Panc1 (cell line): ENCODE data around the gene CSMD2. TPM values are rescaled to one million over a fixed set of nuclear protein-coding genes. Genes with fewer than 3 reads are reported as not detected.

Source experiments
- ATAC-seq: fragments of 200-7000 bp; cut with Tn5 transposase; 2 replicates; pipeline ENCODE4 v1.9.1; 2020; ENCODE audit warnings: mild to moderate bottlenecking, moderate library complexity
- BruUV-seq: library from RNA; stranded (reverse); fragments of 400-500 nt; replicated peaks from 2 replicates; lab custom pipeline; 2021; lab: Mats Ljungman, UMichigan
- CTCF ChIA-PET: fragments of 300-600 bp; sonication (Branson Sonifier 250); formaldehyde crosslinking; loops from one replicate; lab custom pipeline; 2022; ENCODE audit warnings: antibody characterized with exemption; lab: Charles Lee
- POLR2A ChIA-PET: fragments of 300-600 bp; sonication (Branson Sonifier 250); formaldehyde crosslinking; loops from one replicate; lab custom pipeline; 2022; ENCODE audit warnings: antibody characterized with exemption; lab: Charles Lee
- DNase-seq: peaks from one replicate; pipeline ENCODE4 v3.0.0-alpha.2; 2010; ENCODE audit warnings: low read depth, low spot score
- H3K27ac ChIP-seq: 2 replicates; pipeline ENCODE4 v1.5.1; 2011; ENCODE audit warnings: mild to moderate bottlenecking, low read length, inconsistent platforms
- H3K27me3 ChIP-seq: fragments of 200-500 bp; sonication (Bioruptor generic); 2 replicates; pipeline ENCODE4 v1.6.0; 2014; ENCODE audit warnings: low read length, inconsistent platforms; ENCODE audit not compliant: control insufficient read depth, insufficient read depth
- H3K36me3 ChIP-seq: fragments of 200-500 bp; sonication (Bioruptor generic); 2 replicates; pipeline ENCODE4 v1.5.1; 2014; ENCODE audit warnings: inconsistent platforms, mild to moderate bottlenecking, low read length, moderate library complexity; ENCODE audit not compliant: control insufficient read depth, insufficient read depth
- H3K4me1 ChIP-seq: 2 replicates; pipeline ENCODE4 v1.5.1; 2011; ENCODE audit warnings: inconsistent platforms, mild to moderate bottlenecking, low read length, moderate library complexity; ENCODE audit not compliant: control insufficient read depth, insufficient read depth
- H3K4me3 ChIP-seq, 2 experiments: 2 replicates each; pipeline ENCODE4 v1.5.1; 2011 to 2012; ENCODE audit warnings: low read depth in 2 of 2, low read length in 2 of 2, mild to moderate bottlenecking in 2 of 2, inconsistent platforms in 1 of 2, moderate library complexity in 1 of 2
- H3K9me3 ChIP-seq: fragments of 200-500 bp; sonication (Bioruptor generic); 2 replicates; pipeline ENCODE4 v1.5.1; 2014; ENCODE audit warnings: low read depth, mild to moderate bottlenecking, inconsistent platforms, low read length, moderate library complexity; ENCODE audit not compliant: control insufficient read depth, insufficient read depth
- POLR2AphosphoS5 ChIP-seq: IDR thresholded peaks from 2 replicates; pipeline ENCODE4 v1.6.1; 2012; ENCODE audit warnings: mild to moderate bottlenecking, low read depth, low read length, moderate library complexity
- SIN3A ChIP-seq: IDR thresholded peaks from 2 replicates; pipeline ENCODE4 v1.6.1; 2012; ENCODE audit warnings: low read depth, mild to moderate bottlenecking, low read length, moderate library complexity, borderline replicate concordance; ENCODE audit not compliant: insufficient read depth
- TCF7L2 ChIP-seq: IDR thresholded peaks from 2 replicates; pipeline ENCODE4 v1.6.1; 2011; ENCODE audit warnings: mild to moderate bottlenecking, low read depth, low read length, inconsistent platforms
- in situ Hi-C: cut with HindIII; loops from 2 replicates; pipeline ENCODE4 v1.10.0; 2016; ENCODE audit warnings: low sequenced_read_pairs, low pct_unique_long_range_greater_than_20kb
- intact Hi-C: fragments of 100-400 bp; cut with micrococcal nuclease; formaldehyde crosslinking; loops from one replicate; pipeline ENCODE4 v1.10.0; 2022; ENCODE audit not compliant: unreplicated experiment
- total RNA-seq: library from RNA; stranded (reverse); gene quantifications from one replicate; pipeline ENCODE4 v1.2.1, GENCODE V29; 2021; ENCODE audit not compliant: unreplicated experiment
- TF ChIP-seq, protein P1 (sequence below): fragments of 450-650 bp; IDR thresholded peaks from 2 replicates; pipeline ENCODE4 v1.5.1; 2017; ENCODE audit warnings: mild to moderate bottlenecking
- TF ChIP-seq, protein P2 (sequence below), 2 experiments: IDR thresholded peaks; 2 replicates each; pipeline ENCODE4 v1.6.1; 2011 to 2012; ENCODE audit warnings: low read depth in 2 of 2, control low read depth in 1 of 2, low read length in 1 of 2, mild to moderate bottlenecking in 1 of 2, moderate library complexity in 1 of 2; ENCODE audit not compliant: insufficient read depth in 1 of 2

Gene CSMD2
- total RNA-seq, 1 experiment from 2014 or later = not detected

DNA sequence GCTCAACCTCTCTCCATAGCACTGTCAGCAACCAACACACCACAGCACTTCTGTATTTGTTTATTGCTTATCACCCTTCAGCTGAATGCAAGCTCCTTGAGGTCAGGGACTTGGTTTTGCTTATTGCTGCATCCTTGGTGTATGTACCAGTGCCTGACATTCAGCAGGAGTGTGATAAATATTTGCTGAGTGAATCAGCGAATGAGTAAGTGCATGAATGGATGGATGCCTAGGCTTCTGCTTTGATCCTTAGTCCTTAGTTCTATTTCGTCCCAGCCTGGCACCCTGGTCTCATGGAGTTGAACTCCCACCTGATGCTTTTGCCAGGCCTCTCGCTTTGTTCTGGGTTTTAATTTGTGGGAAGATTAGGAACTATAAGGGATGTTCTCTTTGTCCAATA is 604.4 kb downstream of the CSMD2 start:
- Histone ChIP-seq H3K9me3 (no peaks in the 10 kb centered on the region), H3K4me1 (no peaks in the 10 kb centered on the region), H3K4me3 (no peak overlapping the region), H3K27me3 (no peaks in the 10 kb centered on the region; the same call in 1 of the 2 replicates), H3K36me3 (no peaks in the 10 kb centered on the region), H3K27ac (no peak overlapping the region)
- DNase-seq (no peak), ATAC-seq (no peak)
- intact Hi-C loops = no loop called here
- in situ Hi-C loops = no loop called here
- TF ChIP-seq, protein P1, sequence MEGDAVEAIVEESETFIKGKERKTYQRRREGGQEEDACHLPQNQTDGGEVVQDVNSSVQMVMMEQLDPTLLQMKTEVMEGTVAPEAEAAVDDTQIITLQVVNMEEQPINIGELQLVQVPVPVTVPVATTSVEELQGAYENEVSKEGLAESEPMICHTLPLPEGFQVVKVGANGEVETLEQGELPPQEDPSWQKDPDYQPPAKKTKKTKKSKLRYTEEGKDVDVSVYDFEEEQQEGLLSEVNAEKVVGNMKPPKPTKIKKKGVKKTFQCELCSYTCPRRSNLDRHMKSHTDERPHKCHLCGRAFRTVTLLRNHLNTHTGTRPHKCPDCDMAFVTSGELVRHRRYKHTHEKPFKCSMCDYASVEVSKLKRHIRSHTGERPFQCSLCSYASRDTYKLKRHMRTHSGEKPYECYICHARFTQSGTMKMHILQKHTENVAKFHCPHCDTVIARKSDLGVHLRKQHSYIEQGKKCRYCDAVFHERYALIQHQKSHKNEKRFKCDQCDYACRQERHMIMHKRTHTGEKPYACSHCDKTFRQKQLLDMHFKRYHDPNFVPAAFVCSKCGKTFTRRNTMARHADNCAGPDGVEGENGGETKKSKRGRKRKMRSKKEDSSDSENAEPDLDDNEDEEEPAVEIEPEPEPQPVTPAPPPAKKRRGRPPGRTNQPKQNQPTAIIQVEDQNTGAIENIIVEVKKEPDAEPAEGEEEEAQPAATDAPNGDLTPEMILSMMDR = no peak
- TF ChIP-seq, protein P2, sequence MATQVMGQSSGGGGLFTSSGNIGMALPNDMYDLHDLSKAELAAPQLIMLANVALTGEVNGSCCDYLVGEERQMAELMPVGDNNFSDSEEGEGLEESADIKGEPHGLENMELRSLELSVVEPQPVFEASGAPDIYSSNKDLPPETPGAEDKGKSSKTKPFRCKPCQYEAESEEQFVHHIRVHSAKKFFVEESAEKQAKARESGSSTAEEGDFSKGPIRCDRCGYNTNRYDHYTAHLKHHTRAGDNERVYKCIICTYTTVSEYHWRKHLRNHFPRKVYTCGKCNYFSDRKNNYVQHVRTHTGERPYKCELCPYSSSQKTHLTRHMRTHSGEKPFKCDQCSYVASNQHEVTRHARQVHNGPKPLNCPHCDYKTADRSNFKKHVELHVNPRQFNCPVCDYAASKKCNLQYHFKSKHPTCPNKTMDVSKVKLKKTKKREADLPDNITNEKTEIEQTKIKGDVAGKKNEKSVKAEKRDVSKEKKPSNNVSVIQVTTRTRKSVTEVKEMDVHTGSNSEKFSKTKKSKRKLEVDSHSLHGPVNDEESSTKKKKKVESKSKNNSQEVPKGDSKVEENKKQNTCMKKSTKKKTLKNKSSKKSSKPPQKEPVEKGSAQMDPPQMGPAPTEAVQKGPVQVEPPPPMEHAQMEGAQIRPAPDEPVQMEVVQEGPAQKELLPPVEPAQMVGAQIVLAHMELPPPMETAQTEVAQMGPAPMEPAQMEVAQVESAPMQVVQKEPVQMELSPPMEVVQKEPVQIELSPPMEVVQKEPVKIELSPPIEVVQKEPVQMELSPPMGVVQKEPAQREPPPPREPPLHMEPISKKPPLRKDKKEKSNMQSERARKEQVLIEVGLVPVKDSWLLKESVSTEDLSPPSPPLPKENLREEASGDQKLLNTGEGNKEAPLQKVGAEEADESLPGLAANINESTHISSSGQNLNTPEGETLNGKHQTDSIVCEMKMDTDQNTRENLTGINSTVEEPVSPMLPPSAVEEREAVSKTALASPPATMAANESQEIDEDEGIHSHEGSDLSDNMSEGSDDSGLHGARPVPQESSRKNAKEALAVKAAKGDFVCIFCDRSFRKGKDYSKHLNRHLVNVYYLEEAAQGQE (IDR thresholded peaks at IDR 0.05; ENCODE audit: insufficient read depth in 1 of 2, low read depth in 2 of 2, low read length in 1 of 2) = no peak
- TF ChIP-seq SIN3A (no peak), TCF7L2 (no peak), POLR2AphosphoS5 (no peak)
- POLR2A ChIA-PET = no interaction called here
- CTCF ChIA-PET = no interaction called here
- no TSS peak for BruUV-seq

DNA sequence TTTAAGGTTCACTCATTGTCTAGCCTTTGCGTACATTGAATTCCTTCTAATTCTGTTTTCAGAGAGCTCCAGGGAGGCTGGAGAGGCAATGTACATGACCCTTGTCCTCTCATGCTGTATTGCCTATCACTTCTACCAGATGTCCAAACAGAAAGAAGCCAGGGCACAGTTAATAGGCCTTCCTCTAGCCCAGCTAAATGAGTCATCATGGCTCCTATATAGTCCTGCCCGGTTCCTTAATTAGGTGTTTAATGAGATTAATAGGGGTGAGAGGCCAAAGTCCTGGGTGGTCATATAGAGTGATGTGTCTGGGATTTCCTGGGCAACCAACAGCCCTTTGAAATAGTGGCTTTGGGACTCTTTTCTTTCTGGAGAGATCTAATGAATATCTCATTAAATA is 616.3 kb downstream of the CSMD2 start:
- Histone ChIP-seq H3K27ac (no peak overlapping the region), H3K4me3 (no peak overlapping the region), H3K4me1 (no peaks in the 10 kb centered on the region), H3K27me3 (peaks cover 8% of the 10 kb centered on the region), H3K9me3 (no peaks in the 10 kb centered on the region), H3K36me3 (no peaks in the 10 kb centered on the region)
- CTCF ChIA-PET = no interaction called here
- TF ChIP-seq SIN3A (no peak), TCF7L2 (no peak), POLR2AphosphoS5 (no peak)
- TF ChIP-seq, protein P1 = no peak
- TF ChIP-seq, protein P2 (IDR thresholded peaks at IDR 0.05; ENCODE audit: insufficient read depth in 1 of 2, low read depth in 2 of 2, low read length in 1 of 2) = no peak
- POLR2A ChIA-PET = no interaction called here
- intact Hi-C loops (no loop called here), in situ Hi-C loops (no loop called here)
- DNase-seq (no peak), ATAC-seq (no peak)
- no TSS peak for BruUV-seq
